Testis (tissue), 3 donors: ENCODE results near the gene TMA7B. TPM values are rescaled to one million over a fixed set of nuclear protein-coding genes. Genes with fewer than 3 reads are reported as not detected.

Experiments used
- DNase-seq: peaks from one replicate; pipeline ENCODE4 v3.0.0-alpha.2; 2019
- H3K27ac ChIP-seq, 2 donors: fragments of 200-600 bp; sonication (generic); one replicate each; pipeline ENCODE4 v1.5.1; 2019
- H3K27me3 ChIP-seq: fragments of 200-600 bp; sonication (generic); one replicate; pipeline ENCODE4 v1.5.1; 2019
- H3K36me3 ChIP-seq: fragments of 200-600 bp; sonication (generic); one replicate; pipeline ENCODE4 v1.5.1; 2017; ENCODE audit warnings: low read depth; ENCODE audit errors: missing control alignments
- H3K4me1 ChIP-seq: fragments of 200-600 bp; sonication (generic); one replicate; pipeline ENCODE4 v1.5.1; 2019
- H3K4me3 ChIP-seq, 2 donors: fragments of 200-600 bp; sonication (generic); one replicate each; pipeline ENCODE4 v1.5.1; 2017 to 2019
- H3K9me3 ChIP-seq: fragments of 200-600 bp; sonication (generic); one replicate; pipeline ENCODE4 v1.5.1; 2017
- CTCF ChIP-seq, 3 experiments: fragments of 450-650 bp in 2 of 3; fragments of 200-600 bp in 1 of 3; sonication (generic) in 1 of 3; IDR thresholded peaks; one replicate each; pipeline ENCODE4 v1.5.1; 2016 to 2019; ENCODE audit warnings: antibody characterized with exemption in 3 of 3, mild to moderate bottlenecking in 2 of 3, moderate library complexity in 1 of 3
- POLR2A ChIP-seq: fragments of 450-650 bp; IDR thresholded peaks from one replicate; pipeline ENCODE4 v1.6.1; 2017; ENCODE audit warnings: antibody characterized with exemption, mild to moderate bottlenecking, moderate library complexity
- WGBS, 2 donors: methylation state at CpG; one replicate each; pipeline ENCODE4 v1.1.5; 2018; 5-methylcytosine and 5-hydroxymethylcytosine counted together
- intact Hi-C: fragments of 100-400 bp; cut with DNase I; formaldehyde crosslinking; loops from one replicate; pipeline ENCODE4 v1.15.1; 2023; ENCODE audit warnings: low total_unique reads
- polyA plus RNA-seq: library from polyadenylated mRNA; stranded (reverse); fragments of 350-450 nt; fragmentation: Illumina TruSeq; extraction: RNeasy Lipid Tissue Mini Kit (QIAGEN cat#74804); gene quantifications from one replicate; pipeline ENCODE4 v1.2.3, GENCODE V29; 2014; ENCODE audit warnings: low read depth, low replicate concordance; ENCODE audit not compliant: insufficient read depth
- total RNA-seq, 2 donors: library from RNA; depleted of rRNA; stranded (reverse); fragments of >200 nt; gene quantifications; one replicate each; pipeline ENCODE4 v1.2.3, GENCODE V29; 2016

The TMA7B gene
- total and polyA plus RNA-seq, 3 donors from 2014 or later: 0.43 to 0.47 TPM; not detected in 1

GRCh38 chr22:39925909-39926679 lies 34.1 kb upstream of the TMA7B start:
- H3K4me1 ChIP-seq: no peaks in the 10 kb centered on the region
- WGBS, 2 donors: 71 to 81% methylated on average over 8 of the region's 8 CpGs
- no peak overlapping the region for H3K27ac ChIP-seq
- no peaks in the 10 kb centered on the region for H3K9me3 ChIP-seq
- intact Hi-C loops: no loop called here
- no peak overlapping the region for H3K4me3 ChIP-seq
- TF ChIP-seq CTCF (IDR thresholded peaks at IDR 0.05) (no peak), POLR2A (no peak)
- no peaks in the 10 kb centered on the region for H3K36me3 ChIP-seq
- H3K27me3 ChIP-seq: no peaks in the 10 kb centered on the region
- DNase-seq: no peak

GRCh38 chr22:39926753-39927152 lies 33.4 kb upstream of the TMA7B start:
- no peaks in the 10 kb centered on the region for H3K27me3 ChIP-seq
- H3K4me1 ChIP-seq: no peaks in the 10 kb centered on the region
- no peak for DNase-seq
- H3K27ac ChIP-seq: no peak overlapping the region
- H3K36me3 ChIP-seq: no peaks in the 10 kb centered on the region
- H3K4me3 ChIP-seq: no peak overlapping the region
- TF ChIP-seq POLR2A (no peak), CTCF (IDR thresholded peaks at IDR 0.05) (no peak)
- intact Hi-C loops: no loop called here
- H3K9me3 ChIP-seq: no peaks in the 10 kb centered on the region
- 73 to 77% methylated on average over 5 of the region's 5 CpGs for WGBS, 2 donors

GRCh38 chr22:39927544-39927943 lies 32.7 kb upstream of the TMA7B start:
- no peaks in the 10 kb centered on the region for H3K9me3 ChIP-seq
- no peaks in the 10 kb centered on the region for H3K36me3 ChIP-seq
- no peak for DNase-seq
- H3K4me3 ChIP-seq: no peak overlapping the region
- no peak overlapping the region for H3K27ac ChIP-seq
- H3K4me1 ChIP-seq: no peaks in the 10 kb centered on the region
- 81 to 86% methylated on average over 7 of the region's 7 CpGs for WGBS, 2 donors
- TF ChIP-seq POLR2A (no peak), CTCF (IDR thresholded peaks at IDR 0.05) (no peak)
- H3K27me3 ChIP-seq: no peaks in the 10 kb centered on the region
- intact Hi-C loops: no loop called here

GRCh38 chr22:39928536-39929520 lies 31.4 kb upstream of the TMA7B start:
- DNase-seq: no peak

More at GRCh38 chr22:39928536-39929520, 31.4 kb upstream of the TMA7B start:
- Histone ChIP-seq H3K36me3 (no peaks in the 10 kb centered on the region), H3K4me3 (no peak overlapping the region), H3K27me3 (no peaks in the 10 kb centered on the region), H3K4me1 (no peaks in the 10 kb centered on the region), H3K27ac (no peak overlapping the region), H3K9me3 (no peaks in the 10 kb centered on the region)
- WGBS, 2 donors: 86 to 88% methylated on average over 4 of the region's 4 CpGs
- intact Hi-C loops: no loop called here
- TF ChIP-seq CTCF (IDR thresholded peaks at IDR 0.05) (no peak), POLR2A (no peak)
